ENCODE measurements around the gene TGFB2.

Gene TGFB2

DNA sequence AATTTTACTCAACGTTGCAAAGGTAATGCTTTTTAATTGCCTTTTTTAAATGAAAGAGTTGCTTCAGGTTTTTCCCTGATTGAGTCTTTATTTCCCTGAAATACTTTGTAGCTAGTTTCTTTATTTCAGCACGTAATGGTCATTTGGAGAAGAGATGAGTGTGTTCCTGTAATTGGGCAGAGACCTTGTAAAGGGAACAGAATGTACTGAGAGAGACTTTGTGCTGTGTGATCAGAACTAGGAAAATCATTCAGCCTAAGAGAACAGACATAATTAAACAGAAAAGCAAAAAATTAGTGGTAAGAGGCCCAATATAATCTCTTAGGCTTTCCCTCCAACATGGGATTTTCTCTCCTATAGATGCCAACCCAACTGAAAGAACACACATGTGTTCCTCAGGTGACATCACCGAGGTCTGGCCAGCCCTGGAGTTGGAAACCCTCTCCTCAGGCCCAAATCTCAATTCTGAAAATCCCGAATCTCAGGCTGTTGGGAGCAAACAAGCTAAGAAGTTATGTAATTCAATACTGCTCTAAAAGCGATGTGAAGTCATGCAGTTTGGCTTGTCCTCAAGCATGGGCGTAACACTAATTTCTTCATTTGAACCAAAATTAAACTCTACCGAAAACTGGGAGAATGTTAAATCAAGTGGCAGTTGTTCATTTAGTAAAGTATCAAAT, 102.0 kb downstream of the TGFB2 start:
- H3K9ac ChIP-seq (ENCODE audit: low read length): no peak overlapping the region
- no peaks in the 10 kb centered on the region for H4K20me1 ChIP-seq (ENCODE audit: insufficient read depth, low read length)
- no peaks in the 10 kb centered on the region for H3K79me2 ChIP-seq (ENCODE audit: low read length)
- H3K27me3 ChIP-seq (ENCODE audit: low read depth, low read length): no peaks in the 10 kb centered on the region; the same call in 1 of the 2 replicates
- no peak overlapping the region for H3K4me2 ChIP-seq (ENCODE audit: low read length)
- no peak overlapping the region for H3K4me3 ChIP-seq (ENCODE audit: low read length)
- no peak overlapping the region for H3K27ac ChIP-seq (ENCODE audit: low read length)
- H3K4me1 ChIP-seq (ENCODE audit: low read length): peaks cover 10% of the 10 kb centered on the region
- no peaks in the 10 kb centered on the region for H3K36me3 ChIP-seq (replicated peaks; ENCODE audit: low read depth, low read length)
- TF ChIP-seq, protein P1, sequence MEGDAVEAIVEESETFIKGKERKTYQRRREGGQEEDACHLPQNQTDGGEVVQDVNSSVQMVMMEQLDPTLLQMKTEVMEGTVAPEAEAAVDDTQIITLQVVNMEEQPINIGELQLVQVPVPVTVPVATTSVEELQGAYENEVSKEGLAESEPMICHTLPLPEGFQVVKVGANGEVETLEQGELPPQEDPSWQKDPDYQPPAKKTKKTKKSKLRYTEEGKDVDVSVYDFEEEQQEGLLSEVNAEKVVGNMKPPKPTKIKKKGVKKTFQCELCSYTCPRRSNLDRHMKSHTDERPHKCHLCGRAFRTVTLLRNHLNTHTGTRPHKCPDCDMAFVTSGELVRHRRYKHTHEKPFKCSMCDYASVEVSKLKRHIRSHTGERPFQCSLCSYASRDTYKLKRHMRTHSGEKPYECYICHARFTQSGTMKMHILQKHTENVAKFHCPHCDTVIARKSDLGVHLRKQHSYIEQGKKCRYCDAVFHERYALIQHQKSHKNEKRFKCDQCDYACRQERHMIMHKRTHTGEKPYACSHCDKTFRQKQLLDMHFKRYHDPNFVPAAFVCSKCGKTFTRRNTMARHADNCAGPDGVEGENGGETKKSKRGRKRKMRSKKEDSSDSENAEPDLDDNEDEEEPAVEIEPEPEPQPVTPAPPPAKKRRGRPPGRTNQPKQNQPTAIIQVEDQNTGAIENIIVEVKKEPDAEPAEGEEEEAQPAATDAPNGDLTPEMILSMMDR (IDR thresholded peaks at IDR 0.05; ENCODE audit: low read depth, low read length): no peak
- TF ChIP-seq EZH2phosphoT487 (IDR thresholded peaks at IDR 0.05; ENCODE audit: low read depth): no peak
- H2AFZ ChIP-seq (ENCODE audit: low read depth, low read length): no peak overlapping the region
- 0 out of 2 replicates have a peak, but pooled peaks cover 8% of the 10 kb centered on the region for H3K9me3 ChIP-seq (ENCODE audit: insufficient read depth, low read length)

DNA sequence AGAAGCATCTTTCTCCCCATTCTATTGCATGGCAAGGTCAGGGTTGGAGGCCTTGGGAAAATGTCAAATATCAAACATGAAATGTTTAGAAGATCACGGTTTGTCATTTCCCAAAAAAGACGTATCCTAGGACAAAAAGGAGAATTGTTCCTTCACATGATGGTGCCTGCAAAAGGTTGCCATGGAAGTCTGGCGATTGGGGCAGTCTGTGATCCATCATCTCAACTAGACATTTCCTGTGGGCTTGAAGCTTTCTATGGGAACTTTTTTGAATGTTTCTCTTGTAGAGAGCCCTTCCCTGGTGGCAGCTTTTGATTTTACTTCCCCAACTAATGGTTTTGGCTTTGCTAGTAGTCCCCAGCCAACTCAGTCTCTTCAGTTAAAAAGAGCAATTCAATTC, 106.3 kb downstream of the TGFB2 start:
- no peaks in the 10 kb centered on the region for H3K36me3 ChIP-seq (replicated peaks; ENCODE audit: low read depth, low read length)
- H3K9ac ChIP-seq (ENCODE audit: low read length): no peak overlapping the region
- 0 out of 2 replicates have a peak, but pooled peaks cover 8% of the 10 kb centered on the region for H3K9me3 ChIP-seq (ENCODE audit: insufficient read depth, low read length)
- peaks cover 5% of the 10 kb centered on the region for H3K4me1 ChIP-seq (ENCODE audit: low read length)
- no peak overlapping the region for H3K27ac ChIP-seq (ENCODE audit: low read length)
- no peaks in the 10 kb centered on the region for H3K79me2 ChIP-seq (ENCODE audit: low read length)
- H4K20me1 ChIP-seq (ENCODE audit: insufficient read depth, low read length): no peaks in the 10 kb centered on the region
- TF ChIP-seq, protein P1 (IDR thresholded peaks at IDR 0.05; ENCODE audit: low read depth, low read length): no peak
- no peak for TF ChIP-seq EZH2phosphoT487 (IDR thresholded peaks at IDR 0.05; ENCODE audit: low read depth)
- H3K27me3 ChIP-seq (ENCODE audit: low read depth, low read length): peaks cover 3% of the 10 kb centered on the region; the same call in 1 of the 2 replicates
- H3K4me2 ChIP-seq (ENCODE audit: low read length): no peak overlapping the region
- H3K4me3 ChIP-seq (ENCODE audit: low read length): no peak overlapping the region
- no peak overlapping the region for H2AFZ ChIP-seq (ENCODE audit: low read depth, low read length)

DNA sequence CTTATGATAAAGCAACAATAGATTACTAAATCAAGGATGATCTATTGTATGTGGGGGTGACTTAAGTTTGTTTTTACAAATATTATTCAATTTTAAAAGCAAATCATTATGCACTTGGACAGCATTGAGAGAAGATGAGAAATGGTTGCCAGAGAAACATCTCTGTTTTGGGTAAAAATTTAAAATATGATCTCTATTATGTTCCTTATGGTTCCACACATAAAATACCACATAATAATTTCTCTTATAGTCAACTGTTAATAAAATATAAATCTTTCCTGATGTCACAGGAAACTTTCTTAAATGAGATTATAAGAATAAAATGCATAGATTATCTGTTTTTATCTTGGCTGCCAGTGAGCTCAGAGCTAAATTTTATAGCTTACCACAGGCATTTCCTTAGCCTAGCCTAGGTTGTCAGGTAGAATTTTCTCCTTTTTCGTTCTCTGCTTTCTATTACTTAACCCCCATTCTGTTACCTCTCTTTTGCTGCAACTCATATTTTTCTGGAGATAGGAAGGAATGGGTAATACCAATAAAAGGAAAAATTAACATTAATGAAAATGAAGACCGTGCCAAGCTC, 109.7 kb downstream of the TGFB2 start:
- Histone ChIP-seq H3K79me2 (ENCODE audit: low read length) (no peaks in the 10 kb centered on the region), H3K4me3 (ENCODE audit: low read length) (no peak overlapping the region), H3K4me1 (ENCODE audit: low read length) (peaks cover 17% of the 10 kb centered on the region), H3K9ac (ENCODE audit: low read length) (no peak overlapping the region), H3K4me2 (ENCODE audit: low read length) (no peak overlapping the region), H3K27ac (ENCODE audit: low read length) (no peak overlapping the region), H3K9me3 (ENCODE audit: insufficient read depth, low read length) (no peaks in the 10 kb centered on the region), H4K20me1 (ENCODE audit: insufficient read depth, low read length) (no peaks in the 10 kb centered on the region), H2AFZ (ENCODE audit: low read depth, low read length) (no peak overlapping the region), H3K27me3 (ENCODE audit: low read depth, low read length) (peaks cover 3% of the 10 kb centered on the region; the same call in 1 of the 2 replicates), H3K36me3 (replicated peaks; ENCODE audit: low read depth, low read length) (no peaks in the 10 kb centered on the region)
- TF ChIP-seq, protein P1 (IDR thresholded peaks at IDR 0.05; ENCODE audit: low read depth, low read length): no peak
- no peak for TF ChIP-seq EZH2phosphoT487 (IDR thresholded peaks at IDR 0.05; ENCODE audit: low read depth)

DNA sequence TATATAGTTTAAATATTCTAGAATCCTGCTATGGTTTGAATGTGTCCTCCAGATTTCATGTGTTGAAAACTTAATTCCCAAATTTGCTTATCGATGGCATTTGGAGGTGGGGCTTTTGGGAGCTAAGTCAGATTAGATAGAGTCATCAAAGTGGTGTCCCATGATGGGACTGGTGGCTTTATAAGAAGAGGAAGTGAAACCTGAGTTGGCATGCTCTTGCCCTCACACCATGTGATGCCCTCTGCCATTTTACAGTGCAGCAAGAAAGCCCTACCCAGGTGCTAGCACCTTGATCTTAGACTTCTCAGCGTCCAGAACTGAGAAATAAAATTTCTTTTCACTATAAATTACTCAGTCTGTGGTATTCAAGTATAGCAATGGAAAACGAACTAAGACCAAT, 111.3 kb downstream of the TGFB2 start:
- Histone ChIP-seq H3K4me1 (ENCODE audit: low read length) (peaks cover 30% of the 10 kb centered on the region), H3K4me3 (ENCODE audit: low read length) (no peak overlapping the region), H2AFZ (ENCODE audit: low read depth, low read length) (no peak overlapping the region), H3K27ac (ENCODE audit: low read length) (no peak overlapping the region), H3K36me3 (replicated peaks; ENCODE audit: low read depth, low read length) (no peaks in the 10 kb centered on the region), H4K20me1 (ENCODE audit: insufficient read depth, low read length) (no peaks in the 10 kb centered on the region), H3K79me2 (ENCODE audit: low read length) (no peaks in the 10 kb centered on the region), H3K4me2 (ENCODE audit: low read length) (no peak overlapping the region), H3K9ac (ENCODE audit: low read length) (no peak overlapping the region), H3K27me3 (ENCODE audit: low read depth, low read length) (peaks cover 8% of the 10 kb centered on the region; the same call in 1 of the 2 replicates), H3K9me3 (ENCODE audit: insufficient read depth, low read length) (no peaks in the 10 kb centered on the region)
- TF ChIP-seq, protein P1 (IDR thresholded peaks at IDR 0.05; ENCODE audit: low read depth, low read length): no peak
- TF ChIP-seq EZH2phosphoT487 (IDR thresholded peaks at IDR 0.05; ENCODE audit: low read depth): no peak
